GM21367 (cell line): ENCODE data around the gene HSD17B10.
A peak's percentile ranks its signal among the peaks of the same experiment; 100 is the strongest.
"Not testable (repeated sequence)": the region's sequence is repeated elsewhere in the genome, so short reads cannot be mapped to it uniquely, and the experiment has no call there.

Experiments
- ATAC-seq: cut with Tn5 transposase; IDR thresholded peaks from one replicate; pipeline ENCODE4 v1.9.1; 2021; ENCODE audit not compliant: unreplicated experiment

HSD17B10 gene

GRCh38 chrX:53438174-53438831 is 4.1 kb upstream of the HSD17B10 start:
- no peak for ATAC-seq

- ATAC-seq: no peak
Observed at GRCh38 chrX:53437206-53437605, 3.0 kb upstream of the HSD17B10 start.

DNA sequence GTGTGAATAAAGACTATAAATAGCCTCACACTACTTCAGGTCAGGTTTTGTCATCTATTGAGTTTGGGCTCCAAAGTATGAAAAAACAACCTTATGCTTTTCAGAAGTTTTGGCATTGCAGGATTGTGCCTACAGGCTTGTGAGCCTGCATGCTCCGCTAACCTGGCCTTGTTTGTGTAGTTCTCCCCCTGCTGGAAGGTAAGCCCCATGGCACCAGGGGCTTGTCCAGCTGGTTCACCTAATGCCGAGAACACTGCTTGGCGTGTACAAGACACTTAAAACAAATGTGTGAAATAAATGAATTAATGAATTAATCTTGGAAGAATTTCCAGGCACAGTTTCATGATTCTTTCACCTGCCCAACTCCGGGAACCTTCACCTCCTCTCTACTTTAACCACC is 1.8 kb upstream of the HSD17B10 start:
- peak; percentile 68 for ATAC-seq

- ATAC-seq: no peak
Observed at GRCh38 chrX:53430231-53430630, 3.9 kb downstream of the HSD17B10 start.

DNA sequence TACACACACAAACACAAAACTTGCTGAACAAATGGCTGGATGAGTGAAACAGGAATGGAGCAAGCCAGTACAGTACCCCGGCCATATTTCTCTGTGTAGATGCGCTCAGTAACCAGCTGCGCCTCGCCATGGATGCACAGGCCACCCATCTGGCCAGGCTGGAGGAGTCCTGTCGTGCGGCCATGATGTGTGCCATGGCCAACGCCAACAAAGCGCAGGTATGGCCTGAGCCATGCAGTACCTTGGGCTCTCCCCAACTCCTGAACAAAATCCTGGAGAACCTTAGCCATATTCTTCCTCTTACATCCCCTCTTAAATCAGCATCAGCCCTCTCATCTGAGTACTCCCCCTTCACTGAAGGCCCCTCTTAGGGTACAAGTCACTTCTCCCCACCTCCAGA is 4.4 kb downstream of the HSD17B10 start:
- no peak for ATAC-seq

- ATAC-seq: peak; percentile 12
Observed at GRCh38 chrX:53422861-53423306, 11.3 kb downstream of the HSD17B10 start, which contains the start of gene RIBC1. RIBC1 (plus strand) TSS chrX:53422873; CDS start chrX:53426277, 3,404 bp downstream.

DNA sequence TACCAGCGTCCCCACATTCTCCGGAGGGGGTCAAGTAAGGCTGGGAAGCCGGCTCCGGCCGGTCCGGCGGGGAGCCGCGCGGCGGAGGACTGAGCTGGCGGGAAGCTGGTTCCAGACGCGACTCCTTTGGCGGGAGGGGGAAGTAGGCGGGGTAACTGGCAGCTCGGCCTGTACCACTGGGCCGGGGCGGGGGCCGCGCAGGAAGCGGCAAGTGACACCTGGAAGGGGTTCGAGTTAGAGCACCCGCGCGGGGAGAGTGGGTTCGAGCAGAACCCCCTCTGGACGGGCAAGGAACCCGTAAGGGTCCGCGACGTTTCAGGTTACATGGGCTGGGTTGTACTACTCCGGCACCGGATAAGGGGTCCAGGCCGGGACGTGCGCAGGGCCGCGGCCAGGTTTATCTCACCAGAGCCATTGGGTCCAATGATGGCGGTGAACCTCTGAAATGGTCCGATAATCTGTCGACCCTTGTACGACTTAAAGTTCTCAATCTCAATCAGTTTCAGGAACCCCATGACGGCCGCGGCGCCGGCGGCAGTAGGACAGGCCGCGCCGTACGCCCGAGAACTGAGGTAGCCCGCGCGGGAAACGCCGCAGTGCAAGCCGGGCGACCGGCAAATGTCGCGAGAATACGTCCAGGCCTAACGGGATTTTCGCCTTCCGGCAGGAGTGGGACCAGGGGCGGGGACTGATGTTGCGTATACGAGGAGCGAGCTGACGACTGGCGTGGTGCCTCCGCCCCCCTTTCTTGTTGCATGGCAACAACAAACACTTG is 11.9 kb downstream of the HSD17B10 start, which contains the start of gene SMC1A:
TSS of gene SMC1A (minus strand) at position 569 of the 775 bp plus-strand sequence. CDS start at position 515, 54 bp downstream.
- ATAC-seq: peak; percentile 93

DNA sequence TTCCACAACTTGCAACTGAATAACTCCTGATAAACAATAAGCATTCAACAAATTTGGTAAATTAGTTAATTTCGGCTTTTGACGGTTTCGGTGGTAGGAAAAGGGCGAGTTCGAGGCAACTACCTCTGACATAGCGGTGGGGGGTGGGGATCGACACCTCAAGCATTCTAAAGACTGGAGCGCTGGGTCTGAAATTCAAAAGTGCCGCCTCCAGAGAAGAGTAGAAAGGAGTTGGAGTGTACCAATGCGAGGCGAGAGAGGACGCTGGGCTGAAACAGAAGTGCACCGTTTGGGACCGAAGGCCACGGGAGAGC is 12.4 kb downstream of the HSD17B10 start:
- no peak for ATAC-seq

- ATAC-seq: no peak
Observed at GRCh38 chrX:53421125-53421524, 13.0 kb downstream of the HSD17B10 start.

DNA sequence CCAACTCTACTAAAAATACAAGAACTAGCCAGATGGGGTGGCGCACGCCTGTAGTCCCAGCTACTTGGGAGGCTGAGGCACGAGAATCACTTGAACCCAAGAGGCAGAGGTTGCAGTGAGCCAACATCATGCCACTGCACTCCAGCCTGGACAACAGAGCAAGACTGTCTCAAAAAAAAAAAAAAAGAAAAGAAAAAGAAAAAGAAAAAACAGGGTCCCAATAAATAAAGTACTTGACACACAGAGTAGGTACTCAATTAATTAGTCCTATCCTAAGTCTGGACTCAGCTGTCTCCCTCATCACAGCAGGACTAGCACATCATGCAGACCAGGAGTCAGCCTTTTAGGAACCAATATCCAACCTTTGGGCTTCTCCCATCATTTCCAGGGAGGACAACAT is 13.8 kb downstream of the HSD17B10 start:
- ATAC-seq: not testable (repeated sequence)

GRCh38 chrX:53412446-53412845 is 21.7 kb downstream of the HSD17B10 start:
- no peak for ATAC-seq

DNA sequence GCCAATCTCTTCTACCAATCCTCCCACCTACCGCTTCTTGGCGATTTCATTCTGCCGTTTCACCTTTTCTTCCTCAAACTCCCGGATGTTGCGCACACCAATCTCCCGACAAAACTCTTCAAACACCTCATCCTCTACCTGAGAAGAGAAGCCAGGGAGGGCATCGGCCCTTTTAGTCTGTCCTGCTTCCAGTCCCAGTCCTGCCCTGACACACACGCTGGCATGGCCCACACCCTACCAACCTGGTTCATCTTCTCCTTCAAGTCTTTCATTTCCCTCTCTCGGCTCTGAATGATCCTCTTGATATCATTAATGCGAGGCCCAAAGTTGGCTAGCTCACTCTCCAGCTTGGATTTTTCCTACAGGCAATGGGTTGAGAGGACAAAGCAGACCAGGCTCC is 30.6 kb downstream of the HSD17B10 start:
- ATAC-seq: no peak

- no peak for ATAC-seq
Observed at GRCh38 chrX:53398216-53398615, 36.0 kb downstream of the HSD17B10 start.

GRCh38 chrX:53395605-53396298 is 38.4 kb downstream of the HSD17B10 start:
- ATAC-seq: no peak

- ATAC-seq: no peak
Observed at GRCh38 chrX:53383376-53384076, 50.6 kb downstream of the HSD17B10 start.
